Neural cell (in vitro differentiated cells): ENCODE measurements around the gene A2M.

ENCODE experiments used
- EZH2 ChIP-seq: fragments of 200-600, 300-800 bp; shearing (Covaris generic), sonication (generic); IDR thresholded peaks from 2 replicates; pipeline ENCODE4 v1.6.1; 2014; ENCODE audit warnings: antibody characterized with exemption, low read length, borderline replicate concordance, mild to moderate bottlenecking; ENCODE audit not compliant: insufficient read depth, poor library complexity, severe bottlenecking
- MXI1 ChIP-seq: fragments of 450-650 bp; conservative IDR thresholded peaks from 2 replicates; pipeline ENCODE4 v1.6.1; 2014; ENCODE audit warnings: antibody characterized with exemption, mild to moderate bottlenecking; ENCODE audit not compliant: poor library complexity, severe bottlenecking
- POLR2AphosphoS5 ChIP-seq: IDR thresholded peaks from 2 replicates; pipeline ENCODE4 v1.6.1; 2012
- SMC3 ChIP-seq: fragments of 450-650 bp; conservative IDR thresholded peaks from 2 replicates; pipeline ENCODE4 v1.6.1; 2014; ENCODE audit warnings: antibody characterized with exemption, mild to moderate bottlenecking, moderate library complexity; ENCODE audit not compliant: poor library complexity
- TAF1 ChIP-seq: IDR thresholded peaks from 2 replicates; pipeline ENCODE4 v1.6.1; 2012; ENCODE audit warnings: low read depth
- TF ChIP-seq, protein P1 (sequence below): fragments of 450-650 bp; IDR thresholded peaks from 2 replicates; pipeline ENCODE4 v1.5.1; 2014; ENCODE audit warnings: antibody characterized with exemption, mild to moderate bottlenecking, moderate library complexity; ENCODE audit not compliant: poor library complexity, severe bottlenecking

DNA sequence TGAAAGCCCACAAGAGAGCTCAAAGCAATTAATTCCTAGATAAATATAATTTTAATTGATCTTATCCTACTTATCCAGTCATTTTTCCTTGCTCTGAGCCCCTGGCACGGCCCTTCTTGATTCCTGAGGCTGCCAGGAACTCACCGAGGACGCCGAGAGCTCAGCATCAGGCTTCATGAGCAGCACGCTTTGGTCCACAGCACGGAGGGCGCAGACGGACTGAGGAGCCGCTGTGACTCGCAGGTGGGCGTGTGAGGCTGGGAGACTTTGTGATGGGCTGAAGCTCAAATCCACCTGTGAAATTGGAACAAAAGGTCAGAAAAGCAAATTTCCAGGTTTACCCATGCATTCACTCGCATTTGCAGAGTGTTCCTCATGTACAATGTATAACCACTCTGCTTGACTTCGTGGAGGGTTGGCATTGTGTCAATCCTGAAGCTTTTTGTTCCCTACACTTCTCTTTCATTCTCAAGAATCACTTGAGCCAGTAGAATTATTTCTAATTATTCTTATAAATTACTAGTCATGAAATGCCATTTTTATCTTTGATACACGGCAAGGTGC lies 17.2 kb downstream of the A2M start:
- TF ChIP-seq TAF1 (no peak), POLR2AphosphoS5 (no peak), MXI1 (no peak), SMC3 (no peak), EZH2 (no peak)
- TF ChIP-seq, protein P1, sequence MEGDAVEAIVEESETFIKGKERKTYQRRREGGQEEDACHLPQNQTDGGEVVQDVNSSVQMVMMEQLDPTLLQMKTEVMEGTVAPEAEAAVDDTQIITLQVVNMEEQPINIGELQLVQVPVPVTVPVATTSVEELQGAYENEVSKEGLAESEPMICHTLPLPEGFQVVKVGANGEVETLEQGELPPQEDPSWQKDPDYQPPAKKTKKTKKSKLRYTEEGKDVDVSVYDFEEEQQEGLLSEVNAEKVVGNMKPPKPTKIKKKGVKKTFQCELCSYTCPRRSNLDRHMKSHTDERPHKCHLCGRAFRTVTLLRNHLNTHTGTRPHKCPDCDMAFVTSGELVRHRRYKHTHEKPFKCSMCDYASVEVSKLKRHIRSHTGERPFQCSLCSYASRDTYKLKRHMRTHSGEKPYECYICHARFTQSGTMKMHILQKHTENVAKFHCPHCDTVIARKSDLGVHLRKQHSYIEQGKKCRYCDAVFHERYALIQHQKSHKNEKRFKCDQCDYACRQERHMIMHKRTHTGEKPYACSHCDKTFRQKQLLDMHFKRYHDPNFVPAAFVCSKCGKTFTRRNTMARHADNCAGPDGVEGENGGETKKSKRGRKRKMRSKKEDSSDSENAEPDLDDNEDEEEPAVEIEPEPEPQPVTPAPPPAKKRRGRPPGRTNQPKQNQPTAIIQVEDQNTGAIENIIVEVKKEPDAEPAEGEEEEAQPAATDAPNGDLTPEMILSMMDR: no peak
